Measurements from ENCODE around the gene FER. TPM values are rescaled to one million over a fixed set of nuclear protein-coding genes. Genes with fewer than 3 reads are reported as not detected.
"Not testable (repeated sequence)": the region's sequence is repeated elsewhere in the genome, so short reads cannot be mapped to it uniquely, and the experiment has no call there.

The FER gene
- total RNA-seq, 1 donor from 2014 or later, result 38.2 TPM

DNA sequence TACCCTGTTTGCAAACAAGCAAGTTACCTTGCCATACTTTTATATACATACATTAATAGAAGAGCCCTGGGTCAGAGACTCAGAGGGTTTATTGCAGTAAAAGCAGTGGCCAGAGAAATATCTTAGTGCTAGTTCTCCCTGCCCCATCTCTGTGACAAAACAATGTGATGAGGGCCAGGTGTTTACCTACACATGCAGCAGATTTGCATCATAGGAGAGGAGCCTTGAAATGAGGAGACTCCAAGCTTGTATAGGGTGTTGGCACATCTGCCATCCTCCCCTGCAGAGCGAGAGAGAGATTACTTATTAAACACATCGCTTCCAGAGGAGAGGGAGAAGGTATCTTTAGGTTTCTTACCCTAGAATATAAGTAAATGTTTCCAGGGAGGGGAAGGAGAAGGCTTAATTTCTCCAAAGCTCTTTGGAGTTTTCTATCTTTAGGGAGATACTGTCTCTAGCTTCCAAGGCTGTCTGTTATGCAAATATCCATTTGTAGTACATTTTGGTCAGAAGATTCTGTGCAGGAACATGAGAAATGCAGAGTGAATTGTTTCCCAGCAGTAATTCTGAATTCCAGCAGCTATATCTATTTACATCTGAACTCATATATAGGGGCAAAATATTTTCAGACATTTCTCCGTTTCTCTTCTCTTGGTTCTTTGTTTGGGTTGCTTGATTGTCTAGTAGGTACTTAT, 15.7 kb downstream of the FER start:
- Mint-ChIP-seq H3K27me3 (ENCODE audit: unreplicated experiment) (no peaks in the 10 kb centered on the region), H3K9me3 (ENCODE audit: unreplicated experiment) (peaks cover 14% of the 10 kb centered on the region), H3K36me3 (ENCODE audit: unreplicated experiment) (peaks cover 15% of the 10 kb centered on the region), H3K27ac (ENCODE audit: unreplicated experiment) (no peak overlapping the region), H3K4me3 (ENCODE audit: unreplicated experiment) (no peak overlapping the region), H3K4me1 (ENCODE audit: unreplicated experiment) (peaks cover 12% of the 10 kb centered on the region)
- no peak for TF ChIP-seq CTCF (IDR thresholded peaks at IDR 0.05)
- DNase-seq (ENCODE audit: extremely low spot score, unreplicated experiment), result no peak

DNA sequence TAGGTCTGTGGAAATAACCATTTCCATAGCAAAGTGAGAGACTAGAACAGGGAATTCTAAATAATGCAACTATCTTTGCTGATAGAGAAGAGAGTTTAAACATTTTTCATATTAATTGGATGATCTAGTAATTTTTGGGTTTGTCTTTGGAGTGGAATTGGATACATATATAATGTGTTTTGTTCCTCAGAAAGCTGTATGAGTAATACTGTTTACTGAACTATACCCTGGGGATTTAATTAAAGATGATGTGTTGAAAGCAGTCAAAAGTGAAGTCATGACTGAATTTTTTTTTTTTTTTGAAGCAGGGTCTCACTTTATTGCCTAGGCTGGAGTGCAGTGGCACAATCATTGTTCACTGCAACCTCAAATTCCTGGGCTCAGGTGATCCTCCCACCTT, 17.9 kb downstream of the FER start:
- H3K4me3 Mint-ChIP-seq (ENCODE audit: unreplicated experiment), result no peak overlapping the region
- H3K36me3 Mint-ChIP-seq (ENCODE audit: unreplicated experiment), result peaks cover 7% of the 10 kb centered on the region
- TF ChIP-seq CTCF (IDR thresholded peaks at IDR 0.05), result no peak
- H3K27me3 Mint-ChIP-seq (ENCODE audit: unreplicated experiment), result no peaks in the 10 kb centered on the region
- no peak overlapping the region for H3K27ac Mint-ChIP-seq (ENCODE audit: unreplicated experiment)
- H3K9me3 Mint-ChIP-seq (ENCODE audit: unreplicated experiment), result no peaks in the 10 kb centered on the region
- H3K4me1 Mint-ChIP-seq (ENCODE audit: unreplicated experiment), result peaks cover 18% of the 10 kb centered on the region
- DNase-seq (ENCODE audit: extremely low spot score, unreplicated experiment), result no peak

DNA sequence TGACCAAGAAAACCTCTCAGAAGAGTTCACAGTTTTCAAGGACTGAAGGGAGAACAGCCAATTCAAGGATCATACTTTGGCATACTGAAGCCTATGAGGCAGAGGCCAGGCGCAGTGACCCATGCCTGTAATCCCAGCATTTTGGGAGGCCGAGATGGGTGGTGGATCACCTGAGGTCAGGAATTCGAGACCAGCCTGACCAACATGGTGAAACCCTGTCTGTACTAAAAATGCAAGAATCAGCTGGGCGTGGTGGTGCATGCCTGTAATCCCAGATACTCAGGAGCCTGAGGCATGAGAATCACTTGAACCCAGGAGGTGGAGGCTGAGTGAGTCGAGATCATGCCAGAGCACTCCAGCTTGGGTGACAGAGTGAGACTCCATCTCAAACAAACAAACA, 19.2 kb downstream of the FER start:
- H3K4me3 Mint-ChIP-seq (ENCODE audit: unreplicated experiment); H3K27ac Mint-ChIP-seq (ENCODE audit: unreplicated experiment); H3K27me3 Mint-ChIP-seq (ENCODE audit: unreplicated experiment): not testable (repeated sequence)

DNA sequence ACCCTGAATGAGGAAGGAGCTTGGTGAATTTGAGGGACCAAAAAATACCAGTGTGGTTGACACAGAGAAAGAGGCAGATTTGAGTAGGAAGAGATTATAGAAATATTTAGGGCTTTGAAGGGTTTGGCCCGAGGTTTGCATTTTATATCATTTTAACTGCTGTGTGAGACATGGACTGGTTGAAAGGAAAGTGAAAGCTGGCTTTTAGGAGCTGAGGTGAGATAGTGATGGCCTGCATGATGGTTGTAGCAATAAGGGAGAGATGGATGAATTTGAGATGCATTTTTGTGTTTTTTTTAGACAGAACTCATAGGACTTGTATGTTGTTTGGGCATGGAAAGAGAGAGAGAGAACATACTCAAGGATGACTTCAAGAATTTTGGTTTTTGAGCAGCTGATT, 21.7 kb downstream of the FER start:
- Mint-ChIP-seq H3K36me3 (ENCODE audit: unreplicated experiment) (peaks cover 10% of the 10 kb centered on the region), H3K4me3 (ENCODE audit: unreplicated experiment) (no peak overlapping the region), H3K27me3 (ENCODE audit: unreplicated experiment) (no peaks in the 10 kb centered on the region), H3K27ac (ENCODE audit: unreplicated experiment) (peak overlapping the region; percentile 28), H3K9me3 (ENCODE audit: unreplicated experiment) (peaks cover 5% of the 10 kb centered on the region), H3K4me1 (ENCODE audit: unreplicated experiment) (peaks cover 12% of the 10 kb centered on the region)
- DNase-seq (ENCODE audit: extremely low spot score, unreplicated experiment), result no peak
- no peak for TF ChIP-seq CTCF (IDR thresholded peaks at IDR 0.05)

More for the DNA sequence above, 19.2 kb downstream of the FER start:
- not testable (repeated sequence) for DNase-seq (ENCODE audit: extremely low spot score, unreplicated experiment); H3K36me3 Mint-ChIP-seq (ENCODE audit: unreplicated experiment); H3K9me3 Mint-ChIP-seq (ENCODE audit: unreplicated experiment)
- peaks cover 18% of the 10 kb centered on the region for H3K4me1 Mint-ChIP-seq (ENCODE audit: unreplicated experiment)

- H3K9me3 Mint-ChIP-seq (ENCODE audit: unreplicated experiment), result peaks cover 6% of the 10 kb centered on the region
- peaks cover 12% of the 10 kb centered on the region for H3K36me3 Mint-ChIP-seq (ENCODE audit: unreplicated experiment)
- no peak overlapping the region for H3K27ac Mint-ChIP-seq (ENCODE audit: unreplicated experiment)
- peaks cover 6% of the 10 kb centered on the region for H3K4me1 Mint-ChIP-seq (ENCODE audit: unreplicated experiment)
- no peak overlapping the region for H3K4me3 Mint-ChIP-seq (ENCODE audit: unreplicated experiment)
- no peak for TF ChIP-seq CTCF (IDR thresholded peaks at IDR 0.05)
- H3K27me3 Mint-ChIP-seq (ENCODE audit: unreplicated experiment), result no peaks in the 10 kb centered on the region
- DNase-seq (ENCODE audit: extremely low spot score, unreplicated experiment), result no peak
Observed at GRCh38 chr5:108772626-108773025, 24.9 kb downstream of the FER start.

Data from osteocyte (in vitro differentiated cells).